Measurements from ENCODE around the gene NCBP3. TPM values are rescaled to one million over a fixed set of nuclear protein-coding genes. Genes with fewer than 3 reads are reported as not detected.
A peak's percentile ranks its signal among the peaks of the same experiment; 100 is the strongest.

Gene NCBP3
- total RNA-seq, 2 experiments from 2014 or later = 24.5 to 45.7 TPM

DNA sequence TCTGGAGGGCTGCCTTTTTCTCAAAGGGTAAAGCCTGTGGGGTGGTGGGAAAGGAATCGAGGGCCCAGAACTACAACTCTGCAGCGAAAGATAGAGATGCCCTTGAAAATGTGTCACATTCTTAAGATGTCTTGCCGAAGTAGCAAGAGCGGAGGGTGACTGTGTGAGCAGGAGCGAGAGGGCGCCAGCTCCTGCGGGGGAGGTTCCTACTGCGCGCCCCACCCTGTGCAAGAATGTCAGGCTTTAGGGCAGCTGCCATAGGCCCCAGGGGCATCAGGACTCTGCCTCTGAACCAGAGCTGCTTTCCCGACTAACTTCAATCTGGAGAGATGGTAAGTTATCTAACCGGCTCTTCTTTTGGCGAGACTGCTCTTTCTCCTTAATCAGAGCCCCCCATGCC is 33.3 kb downstream of the NCBP3 start:
- BruUV-seq (replicated peaks) = no TSS peak
- TF ChIP-seq, protein P1, sequence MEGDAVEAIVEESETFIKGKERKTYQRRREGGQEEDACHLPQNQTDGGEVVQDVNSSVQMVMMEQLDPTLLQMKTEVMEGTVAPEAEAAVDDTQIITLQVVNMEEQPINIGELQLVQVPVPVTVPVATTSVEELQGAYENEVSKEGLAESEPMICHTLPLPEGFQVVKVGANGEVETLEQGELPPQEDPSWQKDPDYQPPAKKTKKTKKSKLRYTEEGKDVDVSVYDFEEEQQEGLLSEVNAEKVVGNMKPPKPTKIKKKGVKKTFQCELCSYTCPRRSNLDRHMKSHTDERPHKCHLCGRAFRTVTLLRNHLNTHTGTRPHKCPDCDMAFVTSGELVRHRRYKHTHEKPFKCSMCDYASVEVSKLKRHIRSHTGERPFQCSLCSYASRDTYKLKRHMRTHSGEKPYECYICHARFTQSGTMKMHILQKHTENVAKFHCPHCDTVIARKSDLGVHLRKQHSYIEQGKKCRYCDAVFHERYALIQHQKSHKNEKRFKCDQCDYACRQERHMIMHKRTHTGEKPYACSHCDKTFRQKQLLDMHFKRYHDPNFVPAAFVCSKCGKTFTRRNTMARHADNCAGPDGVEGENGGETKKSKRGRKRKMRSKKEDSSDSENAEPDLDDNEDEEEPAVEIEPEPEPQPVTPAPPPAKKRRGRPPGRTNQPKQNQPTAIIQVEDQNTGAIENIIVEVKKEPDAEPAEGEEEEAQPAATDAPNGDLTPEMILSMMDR (conservative IDR thresholded peaks at IDR 0.05; ENCODE audit: low read length) = no peak
- TF ChIP-seq EZH2phosphoT487 (IDR thresholded peaks at IDR 0.05; ENCODE audit: borderline replicate concordance, low read depth, low read length) = no peak
- POLR2A ChIA-PET = no interaction called here

DNA sequence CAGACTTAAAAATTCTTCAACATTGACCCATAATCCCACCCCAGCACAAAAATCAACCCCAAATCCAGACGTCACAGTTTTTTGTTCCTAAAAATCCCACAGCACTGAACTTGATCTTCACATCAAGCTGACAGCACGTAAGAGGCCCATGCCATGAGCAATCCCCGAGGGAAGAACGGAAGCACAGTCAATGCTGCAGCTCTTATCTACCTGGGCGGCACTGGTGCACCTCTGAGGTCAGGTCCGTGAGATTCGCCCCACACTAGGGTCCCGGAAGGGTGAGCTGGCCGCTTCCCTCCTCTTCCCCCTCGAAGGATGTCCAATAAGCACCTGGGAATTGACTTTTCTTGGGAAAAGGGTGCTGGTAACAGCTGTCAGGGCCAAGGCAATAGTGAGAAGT is 33.8 kb downstream of the NCBP3 start:
- Histone ChIP-seq H3K4me2 (ENCODE audit: low read length) (no peak overlapping the region), H3K9me3 (ENCODE audit: low read length) (no peaks in the 10 kb centered on the region), H3K79me2 (ENCODE audit: insufficient read depth, low read depth, low read length) (no peaks in the 10 kb centered on the region), H4K20me1 (ENCODE audit: insufficient read depth, low read length) (no peaks in the 10 kb centered on the region), H3K4me3 (ENCODE audit: low read depth, low read length, poor library complexity, severe bottlenecking) (no peak overlapping the region), H3K36me3 (ENCODE audit: insufficient read depth, low read length) (peaks cover 95% of the 10 kb centered on the region), H2AFZ (ENCODE audit: low read length) (no peak overlapping the region), H3K27ac (ENCODE audit: low read depth, low read length, poor library complexity, severe bottlenecking) (no peak overlapping the region), H3K4me1 (ENCODE audit: insufficient read depth, low read length, poor library complexity, severe bottlenecking) (peaks cover 30% of the 10 kb centered on the region), H3K9me2 (ENCODE audit: insufficient read depth, low read length) (no peaks in the 10 kb centered on the region)
- ChIA-PET CTCF (ENCODE audit: unreplicated experiment) (no interaction called here), POLR2A (interaction anchor here (0.6 kb wide), 1 partner anchor 56 kb away, joined by 3 read pairs; no protein-coding TSS in a partner anchor)
- TSS peak; percentile 53 for BruUV-seq (replicated peaks)
- TF ChIP-seq, protein P1 (conservative IDR thresholded peaks at IDR 0.05; ENCODE audit: low read length) = no peak
- TF ChIP-seq EZH2phosphoT487 (IDR thresholded peaks at IDR 0.05; ENCODE audit: borderline replicate concordance, low read depth, low read length) = no peak
- DNase-seq (ENCODE audit: low spot score) = no peak
- intact Hi-C loops (cut with micrococcal nuclease; ENCODE audit: unreplicated experiment) = no loop called here

More for the DNA sequence above, 33.3 kb downstream of the NCBP3 start:
- Histone ChIP-seq H2AFZ (ENCODE audit: low read length) (no peak overlapping the region), H3K4me3 (ENCODE audit: low read depth, low read length, poor library complexity, severe bottlenecking) (no peak overlapping the region), H3K9me3 (ENCODE audit: low read length) (no peaks in the 10 kb centered on the region), H3K4me1 (ENCODE audit: insufficient read depth, low read length, poor library complexity, severe bottlenecking) (peaks cover 35% of the 10 kb centered on the region), H3K36me3 (ENCODE audit: insufficient read depth, low read length) (peaks cover 95% of the 10 kb centered on the region), H3K4me2 (ENCODE audit: low read length) (no peak overlapping the region), H3K79me2 (ENCODE audit: insufficient read depth, low read depth, low read length) (no peaks in the 10 kb centered on the region), H3K9me2 (ENCODE audit: insufficient read depth, low read length) (no peaks in the 10 kb centered on the region), H4K20me1 (ENCODE audit: insufficient read depth, low read length) (no peaks in the 10 kb centered on the region), H3K27ac (ENCODE audit: low read depth, low read length, poor library complexity, severe bottlenecking) (no peak overlapping the region)
- intact Hi-C loops (cut with micrococcal nuclease; ENCODE audit: unreplicated experiment) = no loop called here
- CTCF ChIA-PET (ENCODE audit: unreplicated experiment) = no interaction called here
- no peak for DNase-seq (ENCODE audit: low spot score)

GRCh38 chr17:3810019-3810418 is 36.0 kb downstream of the NCBP3 start:
- H3K4me2 ChIP-seq (ENCODE audit: low read length) = peak overlapping the region; percentile 58
- H4K20me1 ChIP-seq (ENCODE audit: insufficient read depth, low read length) = no peaks in the 10 kb centered on the region
- no peak overlapping the region for H3K4me3 ChIP-seq (ENCODE audit: low read depth, low read length, poor library complexity, severe bottlenecking)
- peaks cover 17% of the 10 kb centered on the region for H3K4me1 ChIP-seq (ENCODE audit: insufficient read depth, low read length, poor library complexity, severe bottlenecking)
- POLR2A ChIA-PET = no interaction called here
- no peaks in the 10 kb centered on the region for H3K9me3 ChIP-seq (ENCODE audit: low read length)
- H3K9me2 ChIP-seq (ENCODE audit: insufficient read depth, low read length) = no peaks in the 10 kb centered on the region
- CTCF ChIA-PET (ENCODE audit: unreplicated experiment) = no interaction called here
- no peaks in the 10 kb centered on the region for H3K79me2 ChIP-seq (ENCODE audit: insufficient read depth, low read depth, low read length)
- H2AFZ ChIP-seq (ENCODE audit: low read length) = no peak overlapping the region
- intact Hi-C loops (cut with micrococcal nuclease; ENCODE audit: unreplicated experiment) = no loop called here
- DNase-seq (ENCODE audit: low spot score) = no peak
- peak overlapping the region; percentile 34 for H3K27ac ChIP-seq (ENCODE audit: low read depth, low read length, poor library complexity, severe bottlenecking)
- TF ChIP-seq, protein P1 (conservative IDR thresholded peaks at IDR 0.05; ENCODE audit: low read length) = no peak
- peaks cover 80% of the 10 kb centered on the region for H3K36me3 ChIP-seq (ENCODE audit: insufficient read depth, low read length)
- BruUV-seq (replicated peaks) = no TSS peak
